Stimulated activated CD4-positive, alpha-beta T cell treated with anti-CD3 and anti-CD28 coated beads, TNF-alpha, amount 100 ng/mL, for 48 hours (primary cell): Measurements from ENCODE around the gene USP19.

Source experiments
- DNase-seq, 3 donors: peaks; one replicate each; pipeline ENCODE4 v3.0.0-alpha.2; 2020; ENCODE audit warnings: low read depth in 3 of 3

USP19 gene

DNA sequence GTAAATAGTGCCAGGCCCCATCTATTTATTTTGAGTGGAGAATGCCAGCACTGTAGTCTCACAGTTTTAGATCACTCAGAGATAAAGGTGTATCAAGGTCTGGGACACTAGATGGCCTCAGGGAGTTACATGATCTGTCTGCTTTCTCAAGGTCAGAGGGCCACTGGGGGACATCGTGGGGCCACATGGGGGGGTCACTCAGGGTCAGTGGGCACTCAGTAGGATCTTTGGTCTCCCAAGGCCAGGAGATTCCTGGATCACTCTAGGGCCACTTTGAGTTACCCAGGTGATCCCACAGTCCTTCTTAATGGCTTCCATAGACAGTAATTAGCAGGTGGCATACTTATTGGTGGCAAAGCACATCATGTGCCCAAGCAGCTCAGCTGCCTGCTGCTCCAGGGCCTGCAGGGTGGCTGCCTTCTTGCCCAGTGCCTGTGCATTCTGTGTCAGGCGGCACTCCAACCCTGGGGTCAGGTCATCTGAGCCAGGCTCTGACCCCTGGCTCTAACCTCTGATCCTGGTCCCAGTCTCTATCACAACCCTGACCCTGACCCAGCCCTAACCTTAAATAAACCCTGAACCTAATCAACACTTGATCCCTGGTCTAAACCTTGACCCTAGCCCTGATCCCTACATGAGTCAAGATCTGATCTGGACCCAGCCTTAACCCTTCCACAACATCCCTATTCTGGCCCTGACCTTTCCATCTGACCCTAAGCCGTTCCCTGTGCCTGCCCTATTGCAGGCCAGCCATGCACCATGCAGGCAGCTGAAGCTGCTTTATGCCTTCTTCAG is 14.0 kb upstream of the USP19 start:
- DNase-seq, result no peak

DNA sequence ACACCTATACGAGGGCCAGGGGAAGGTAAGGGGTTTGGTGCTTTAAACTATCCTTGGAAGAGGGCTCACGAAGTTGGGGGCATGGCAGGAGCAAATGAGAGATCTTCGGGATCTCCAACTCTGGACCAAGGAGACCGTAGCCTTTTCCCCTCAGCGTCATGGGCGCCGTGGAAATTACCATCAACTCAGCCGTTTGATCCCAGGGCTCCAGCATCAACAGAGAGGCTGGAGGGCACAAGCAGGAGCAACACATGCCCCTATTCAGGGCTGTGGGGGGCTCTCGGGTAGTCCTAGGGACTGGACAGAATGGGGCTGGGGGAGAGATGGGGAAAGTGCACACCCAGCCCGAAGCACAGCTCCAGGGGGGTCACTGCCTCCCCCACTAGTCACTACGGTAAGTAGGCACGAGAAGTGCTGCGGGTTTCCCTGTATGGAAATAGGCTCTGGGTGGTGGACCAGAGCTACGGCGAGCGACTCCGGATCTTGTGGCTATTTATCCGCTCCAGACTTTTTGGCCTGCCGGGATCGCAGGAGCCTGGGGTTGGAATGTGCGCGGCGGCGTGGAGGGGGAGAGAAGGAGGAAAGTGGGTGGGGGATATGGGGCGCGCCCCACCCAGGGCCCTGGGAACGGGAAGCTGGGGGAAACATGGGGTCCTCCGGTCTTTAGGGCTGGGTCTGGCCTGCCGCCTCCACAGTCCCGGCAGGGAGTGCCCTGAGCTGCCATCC is 12.8 kb upstream of the USP19 start:
- DNase-seq, result no peak

GRCh38 chr3:49132437-49133225 is 12.0 kb upstream of the USP19 start, which contains the start of gene LAMB2:
Gene LAMB2 (minus strand): TSS chr3:49133050. CDS start chr3:49132867, 183 bp downstream.
- DNase-seq, result no peak

- DNase-seq, result no peak
These were observed 11.4 kb upstream of the USP19 start for GRCh38 chr3:49132073-49132436.

DNA sequence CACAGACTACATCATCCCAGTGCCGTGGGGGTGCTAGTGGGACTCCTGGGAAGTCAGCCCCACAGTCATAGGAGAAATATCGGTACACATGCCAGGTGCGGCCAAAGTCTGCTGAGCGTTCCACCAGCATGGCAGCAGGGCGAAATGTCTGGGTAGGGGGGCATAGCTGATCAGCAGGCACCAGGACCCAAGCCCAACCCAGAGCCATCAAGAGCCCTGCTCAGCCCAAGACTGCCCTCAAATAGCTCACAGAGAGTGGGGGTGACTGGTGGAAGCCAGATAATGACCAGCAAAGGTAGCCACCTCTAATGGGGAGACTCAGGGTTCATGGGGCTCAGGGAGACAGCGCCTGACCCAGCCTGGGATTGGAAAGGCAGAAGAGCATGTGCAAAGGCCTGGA is 11.0 kb upstream of the USP19 start:
- no peak for DNase-seq

- DNase-seq, result no peak
These were observed 10.4 kb upstream of the USP19 start for GRCh38 chr3:49131040-49131439.

- no peak for DNase-seq
These were observed 4.5 kb upstream of the USP19 start for GRCh38 chr3:49124991-49125670.

GRCh38 chr3:49124203-49124602 is 3.6 kb upstream of the USP19 start:
- no peak for DNase-seq

DNA sequence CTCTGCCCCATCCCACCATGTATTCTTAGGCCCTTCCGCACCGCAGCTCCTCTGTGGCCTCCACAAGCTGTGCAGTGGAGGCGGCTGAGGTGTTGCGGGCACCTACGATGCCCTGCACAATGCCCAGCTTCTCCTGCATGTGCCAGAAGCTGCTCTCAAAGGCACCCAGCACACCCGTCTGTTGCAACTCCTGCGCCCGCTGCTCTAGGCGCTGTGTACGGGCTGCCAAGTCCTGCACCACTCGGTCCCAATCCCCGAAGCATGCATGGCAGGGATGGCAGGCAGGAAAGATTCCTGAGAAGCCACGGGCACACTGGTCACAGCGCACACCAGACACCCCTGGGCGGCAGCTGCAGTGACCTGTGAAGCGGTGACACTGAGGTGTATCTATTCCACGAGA is 3.1 kb upstream of the USP19 start:
- no peak for DNase-seq

GRCh38 chr3:49122886-49123545 is 2.4 kb upstream of the USP19 start:
- DNase-seq, result no peak

GRCh38 chr3:49122451-49122850 is 1.8 kb upstream of the USP19 start:
- DNase-seq, result no peak

GRCh38 chr3:49122022-49122421 is 1.4 kb upstream of the USP19 start:
- DNase-seq, result no peak

- DNase-seq, result no peak
These were observed 611 bp upstream of the USP19 start for GRCh38 chr3:49121132-49121736.

DNA sequence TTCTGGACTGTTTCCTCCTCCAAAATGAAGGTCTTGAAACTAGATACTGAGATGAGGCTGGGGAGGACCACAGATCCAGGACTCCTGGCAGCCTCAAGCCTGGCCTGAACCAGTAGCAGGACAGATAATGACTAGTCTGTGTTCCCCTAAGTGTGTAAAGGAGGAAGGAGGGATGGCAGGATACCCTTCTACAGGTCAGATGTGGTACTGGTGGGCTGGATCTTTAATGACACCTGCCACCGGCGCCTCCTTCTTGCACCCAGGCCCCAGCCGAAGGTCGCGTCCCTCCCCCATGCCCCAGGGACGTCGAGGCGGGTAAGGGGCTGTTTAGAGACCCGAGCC is 556 bp downstream of the USP19 start:
- no peak for DNase-seq

DNA sequence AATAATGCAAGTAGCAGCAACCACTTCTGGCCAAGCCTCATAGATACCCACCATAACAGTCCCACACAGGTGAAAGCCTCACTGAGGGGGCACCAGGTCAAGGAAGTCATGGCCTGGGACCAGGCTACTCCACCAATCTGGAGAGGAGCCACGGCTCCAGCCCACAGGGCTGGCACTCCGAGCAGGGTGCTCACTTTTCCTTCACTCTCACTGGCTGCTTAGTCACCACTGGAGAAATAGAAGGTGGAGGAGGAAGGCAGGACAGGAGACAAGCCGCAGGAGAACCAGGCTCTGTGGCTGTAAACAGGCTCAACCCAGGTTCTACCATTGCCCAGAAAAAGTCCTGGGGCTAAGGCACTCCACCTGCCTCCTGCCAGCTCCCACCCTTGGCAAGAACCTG is 1.2 kb downstream of the USP19 start:
- no peak for DNase-seq

DNA sequence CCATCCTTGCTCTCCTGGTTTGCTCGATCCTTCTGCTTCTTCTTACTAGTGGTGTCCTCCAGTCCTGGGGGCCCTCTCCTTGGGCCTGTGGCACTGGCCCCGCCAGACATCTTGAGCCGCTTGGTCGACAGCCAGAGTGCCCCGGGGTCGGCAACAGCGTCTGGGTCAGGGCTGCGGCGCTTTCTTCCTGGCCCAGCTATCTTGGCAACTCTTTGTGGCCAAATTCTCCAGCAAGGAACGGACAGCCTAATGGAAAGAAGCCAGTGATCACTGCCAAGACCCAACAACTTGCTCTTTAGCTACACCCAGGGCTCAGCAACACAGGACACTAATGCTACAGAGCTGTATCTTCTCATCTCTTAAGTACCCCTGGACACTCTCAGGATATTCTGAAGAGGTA is 1.6 kb downstream of the USP19 start:
- DNase-seq, result no peak

GRCh38 chr3:49112262-49112661 is 8.4 kb downstream of the USP19 start:
- DNase-seq, result no peak

DNA sequence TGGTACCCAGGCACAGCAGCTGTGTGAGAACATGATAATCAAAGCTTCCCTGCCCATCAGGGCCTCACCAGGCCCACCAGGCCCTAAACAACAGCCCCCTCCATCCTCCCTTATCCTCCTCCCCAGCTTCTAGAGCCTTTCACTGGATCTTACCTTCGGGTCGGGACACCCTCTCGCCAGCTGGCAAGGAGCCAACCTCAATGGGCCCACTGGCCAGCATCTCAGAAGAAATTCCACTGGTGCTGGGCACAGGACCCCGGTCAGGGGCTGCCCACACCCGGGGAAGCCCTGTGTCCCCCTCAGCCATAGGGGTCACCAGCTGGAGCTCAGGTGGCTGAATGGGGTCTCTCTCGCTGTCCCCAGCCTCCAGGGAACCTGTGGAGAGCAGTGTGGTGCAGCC is 9.3 kb downstream of the USP19 start:
- DNase-seq, result no peak

GRCh38 chr3:49110780-49111179 is 9.8 kb downstream of the USP19 start:
- no peak for DNase-seq

GRCh38 chr3:49108346-49108745 is 12.3 kb downstream of the USP19 start:
- no peak for DNase-seq
